Ishikawa (cell line): ENCODE results near the gene GFY.
A peak's percentile ranks its signal among the peaks of the same experiment; 100 is the strongest.

Experiments
- CEBPB ChIP-seq: IDR thresholded peaks from 2 replicates; pipeline ENCODE4 v1.6.1; 2012
- CREB1 ChIP-seq: IDR thresholded peaks from 2 replicates; pipeline ENCODE4 v1.6.1; 2012; ENCODE audit warnings: low read depth
- EGR1 ChIP-seq: IDR thresholded peaks from 2 replicates; pipeline ENCODE4 v1.6.1; 2012
- EP300 ChIP-seq: IDR thresholded peaks from 2 replicates; pipeline ENCODE4 v1.6.1; 2012; ENCODE audit warnings: borderline replicate concordance
- FOXM1 ChIP-seq: IDR thresholded peaks from 2 replicates; pipeline ENCODE4 v1.6.1; 2012; ENCODE audit warnings: low read depth, borderline replicate concordance
- MAX ChIP-seq: IDR thresholded peaks from 2 replicates; pipeline ENCODE4 v1.6.1; 2012
- RAD21 ChIP-seq: IDR thresholded peaks from 2 replicates; pipeline ENCODE4 v1.6.1; 2012; ENCODE audit warnings: low read depth
- REST ChIP-seq: IDR thresholded peaks from 2 replicates; pipeline ENCODE4 v1.6.1; 2012; ENCODE audit warnings: low read depth, mild to moderate bottlenecking
- TAF1 ChIP-seq: IDR thresholded peaks from 2 replicates; pipeline ENCODE4 v1.6.1; 2012; ENCODE audit warnings: low read depth, mild to moderate bottlenecking
- TEAD4 ChIP-seq: IDR thresholded peaks from 2 replicates; pipeline ENCODE4 v1.6.1; 2012
- USF1 ChIP-seq: IDR thresholded peaks from 2 replicates; pipeline ENCODE4 v1.6.1; 2012
- YY1 ChIP-seq: IDR thresholded peaks from 2 replicates; pipeline ENCODE4 v1.6.1; 2012; ENCODE audit warnings: low read depth
- ZBTB7A ChIP-seq: IDR thresholded peaks from 2 replicates; pipeline ENCODE4 v1.6.1; 2012; ENCODE audit warnings: low read depth

GFY gene

GRCh38 chr19:49474542-49474924, 49.3 kb downstream of the GFY start:
- TF ChIP-seq TAF1 (no peak), EGR1 (no peak), TEAD4 (no peak), CEBPB (no peak), CREB1 (no peak), USF1 (no peak), YY1 (no peak), EP300 (no peak), REST (no peak), FOXM1 (no peak), RAD21 (no peak), ZBTB7A (no peak)

GRCh38 chr19:49475191-49475917, 50.2 kb downstream of the GFY start:
- no peak for TF ChIP-seq MAX
- no peak for TF ChIP-seq TAF1

- no peak; the same call in 1 of the 2 replicates for TF ChIP-seq ZBTB7A
- peak; percentile 29; the same call in 1 of the 2 replicates for TF ChIP-seq RAD21
Observed at GRCh38 chr19:49475995-49476880, 51.0 kb downstream of the GFY start.
